Erythroblast (primary cell): ENCODE results near the gene LDAH.
A peak's percentile ranks its signal among the peaks of the same experiment; 100 is the strongest.
"Not testable (repeated sequence)": the region's sequence is repeated elsewhere in the genome, so short reads cannot be mapped to it uniquely, and the experiment has no call there.

ENCODE experiments used
- DNase-seq, 2 experiments: peaks; one replicate each; lab custom pipeline; 2025; lab: John Stamatoyannopoulos, UW
- GATA1 ChIP-seq: IDR thresholded peaks from 2 replicates; pipeline ENCODE4 v1.6.1; 2011; ENCODE audit warnings: low read depth, mild to moderate bottlenecking, control low read depth, low read length, moderate library complexity
- POLR2A ChIP-seq: IDR thresholded peaks from 2 replicates; pipeline ENCODE4 v1.6.1; 2011; ENCODE audit warnings: mild to moderate bottlenecking, low read length

Gene LDAH

DNA sequence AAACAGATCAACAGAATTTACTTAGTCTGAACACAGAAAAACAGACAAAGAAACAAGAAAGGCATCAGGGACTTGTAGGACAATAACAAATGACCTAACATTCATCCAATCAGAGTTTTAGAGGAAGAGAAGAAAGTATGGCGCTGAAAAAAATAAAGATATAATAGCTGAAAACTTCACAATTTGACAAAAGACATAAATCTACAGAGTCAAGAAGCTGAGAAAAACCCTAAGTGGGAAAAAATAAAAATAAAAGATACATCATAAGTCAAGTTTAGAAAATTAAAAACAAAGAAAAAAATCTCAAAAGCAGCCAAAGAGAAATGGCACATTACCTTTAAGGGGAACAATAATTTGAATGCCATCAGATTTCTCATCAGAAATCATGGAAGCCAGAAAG is 7.7 kb downstream of the LDAH start:
- no peak for DNase-seq
- no peak for TF ChIP-seq GATA1
- TF ChIP-seq POLR2A: no peak

DNA sequence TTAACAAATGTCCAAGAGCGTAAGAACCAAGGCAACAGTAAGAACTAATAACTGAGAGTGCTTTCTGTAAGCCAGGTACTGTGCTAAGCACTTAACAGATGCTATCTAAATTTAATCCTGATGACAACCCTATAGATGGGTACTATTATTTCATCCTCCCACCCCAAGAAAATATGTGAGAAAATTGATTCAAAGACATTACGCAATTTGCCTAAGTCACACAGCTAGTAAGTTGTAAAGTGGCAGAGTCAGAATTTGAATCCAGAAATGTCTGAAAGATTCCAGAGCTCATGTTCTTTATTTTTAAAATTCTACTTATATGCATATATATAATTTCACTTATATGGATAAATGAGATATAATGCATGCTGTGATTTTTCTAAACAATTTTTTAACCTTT is 10.1 kb downstream of the LDAH start:
- no peak for TF ChIP-seq GATA1
- TF ChIP-seq POLR2A: no peak
- no peak for DNase-seq

GRCh38 chr2:20806286-20806685 is 16.6 kb downstream of the LDAH start:
- TF ChIP-seq POLR2A (no peak), GATA1 (no peak)
- no peak for DNase-seq

- DNase-seq: no peak
- TF ChIP-seq POLR2A (no peak), GATA1 (no peak)
Measured at GRCh38 chr2:20803974-20804373, 18.9 kb downstream of the LDAH start.

GRCh38 chr2:20803226-20803682 is 19.6 kb downstream of the LDAH start:
- no peak for DNase-seq
- no peak for TF ChIP-seq POLR2A
- TF ChIP-seq GATA1: no peak

GRCh38 chr2:20797096-20797495 is 25.8 kb downstream of the LDAH start:
- no peak for TF ChIP-seq GATA1
- TF ChIP-seq POLR2A: no peak
- no peak for DNase-seq

DNA sequence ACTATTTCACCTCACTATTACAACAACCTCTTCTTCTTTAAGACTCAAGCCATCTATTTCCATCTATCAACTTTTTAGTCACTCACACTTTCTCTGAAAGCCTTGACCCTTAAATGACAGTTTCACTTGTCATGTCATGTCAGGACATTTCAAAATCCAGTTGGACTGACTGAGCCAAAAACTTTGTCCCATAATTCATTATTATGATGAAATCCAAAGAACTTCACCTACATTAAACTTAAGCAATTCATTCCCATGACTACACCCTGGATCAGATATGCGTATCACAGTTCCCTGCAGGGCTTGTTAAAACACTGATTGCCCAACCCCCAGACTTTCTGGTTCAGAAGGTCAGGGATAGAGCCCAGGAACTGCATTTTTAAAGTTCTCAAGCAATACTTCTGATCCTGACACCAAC is 26.5 kb downstream of the LDAH start:
- TF ChIP-seq GATA1 (no peak), POLR2A (no peak)
- no peak for DNase-seq

GRCh38 chr2:20793944-20794343 is 29.0 kb downstream of the LDAH start:
- not testable (repeated sequence) for DNase-seq

GRCh38 chr2:20781656-20782265 is 41.1 kb downstream of the LDAH start:
- TF ChIP-seq GATA1 (no peak), POLR2A (no peak)
- DNase-seq: peak; percentile 33 to 57

DNA sequence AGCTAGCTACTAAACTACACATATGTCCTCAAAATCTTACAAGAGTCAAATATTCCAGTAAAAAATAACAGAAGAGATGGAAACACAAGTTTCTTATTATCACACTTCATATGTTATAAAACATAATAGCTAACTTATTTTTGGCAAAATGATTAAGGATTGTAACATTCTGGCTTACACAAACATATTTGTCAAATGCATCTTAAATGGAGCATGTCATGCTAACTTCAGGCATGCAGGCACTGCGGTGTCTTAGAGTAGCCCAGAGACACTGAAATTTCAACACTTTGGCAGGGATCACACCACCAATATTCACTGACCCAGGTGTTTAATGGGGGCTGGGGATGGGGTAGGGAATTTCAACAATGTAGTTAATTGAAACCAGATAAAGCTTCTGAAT is 51.6 kb downstream of the LDAH start:
- TF ChIP-seq POLR2A: no peak
- no peak for TF ChIP-seq GATA1
- no peak for DNase-seq

DNA sequence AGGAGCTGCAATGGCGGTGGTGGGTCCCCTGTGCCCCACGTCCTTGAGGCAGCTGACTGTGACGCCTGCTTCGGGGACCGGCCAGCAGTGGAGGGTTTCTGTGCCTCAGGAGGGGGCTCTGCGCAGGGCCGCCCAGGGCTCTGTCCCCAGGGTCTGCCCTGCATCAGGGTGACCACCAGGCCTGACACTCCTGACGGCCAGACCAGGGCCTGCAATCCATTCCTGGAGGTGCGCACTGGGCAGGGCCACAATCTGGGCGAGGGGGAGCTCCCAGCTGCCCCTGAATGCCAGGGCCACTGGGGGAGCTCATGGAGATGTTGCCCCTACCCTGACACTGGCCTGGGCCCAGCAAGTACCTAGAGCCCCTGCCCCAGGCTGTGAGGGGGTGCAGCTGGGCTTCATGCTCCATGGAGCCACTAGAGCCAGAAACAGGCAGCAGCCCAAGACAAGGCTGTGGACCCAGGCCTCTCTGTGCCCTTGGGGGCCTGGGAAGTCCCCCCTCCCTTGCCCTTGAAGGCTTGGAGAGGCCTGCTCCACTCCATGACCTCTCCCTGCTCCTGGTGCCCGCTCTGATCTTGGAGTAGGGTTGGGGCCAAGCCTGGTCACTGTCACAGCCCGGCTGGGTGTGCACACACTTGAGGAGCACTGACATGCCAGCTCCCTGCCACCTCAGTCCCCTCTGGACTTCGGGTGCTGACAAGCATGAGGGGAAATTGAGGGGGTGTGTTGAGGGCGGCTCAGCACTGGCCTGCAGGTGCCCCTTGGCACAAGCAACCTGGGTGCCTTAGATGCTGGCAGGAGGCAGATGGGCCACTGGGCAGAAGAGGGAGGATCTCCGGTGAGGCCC is 55.9 kb downstream of the LDAH start:
- TF ChIP-seq GATA1: no peak
- no peak for TF ChIP-seq POLR2A

GRCh38 chr2:20766213-20766612 is 56.7 kb downstream of the LDAH start:
- no peak for TF ChIP-seq POLR2A
- no peak for TF ChIP-seq GATA1
- no peak for DNase-seq

More for the DNA sequence above, 55.9 kb downstream of the LDAH start:
- no peak for DNase-seq

DNA sequence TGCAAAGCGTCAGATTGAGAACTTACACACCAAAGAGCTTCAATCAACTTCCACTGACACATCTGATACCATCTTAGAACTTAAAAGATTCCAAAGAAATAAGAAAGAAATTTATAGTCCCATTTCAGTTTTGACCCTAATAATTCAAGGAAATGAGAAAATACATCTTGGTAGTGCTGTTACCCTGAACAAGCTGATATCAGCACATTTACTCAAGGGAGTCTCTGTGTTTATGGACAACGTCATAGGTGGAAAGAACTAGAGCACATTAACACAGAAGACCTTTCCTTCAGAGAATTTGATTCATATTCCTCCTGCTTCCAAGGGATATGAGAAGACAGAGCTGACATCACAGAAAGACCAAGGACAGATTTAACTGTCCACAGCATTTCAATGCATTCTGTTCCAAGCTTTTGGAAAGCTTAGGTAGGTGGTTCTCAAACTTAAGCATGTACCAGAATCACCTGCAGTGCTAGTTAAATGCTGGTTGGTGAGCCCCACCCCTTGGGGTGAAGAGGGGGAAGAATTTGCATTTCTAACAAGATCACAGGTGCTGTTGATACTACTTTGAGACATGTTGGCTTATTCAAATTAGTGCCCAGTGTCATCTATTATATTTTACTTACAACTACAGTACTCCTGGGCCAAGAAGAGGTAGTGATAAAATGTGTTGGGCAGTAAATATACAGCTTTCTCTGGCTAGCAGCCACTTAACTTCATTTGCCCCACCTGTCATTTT is 59.8 kb downstream of the LDAH start:
- DNase-seq: no peak
- TF ChIP-seq GATA1 (no peak), POLR2A (no peak)

DNA sequence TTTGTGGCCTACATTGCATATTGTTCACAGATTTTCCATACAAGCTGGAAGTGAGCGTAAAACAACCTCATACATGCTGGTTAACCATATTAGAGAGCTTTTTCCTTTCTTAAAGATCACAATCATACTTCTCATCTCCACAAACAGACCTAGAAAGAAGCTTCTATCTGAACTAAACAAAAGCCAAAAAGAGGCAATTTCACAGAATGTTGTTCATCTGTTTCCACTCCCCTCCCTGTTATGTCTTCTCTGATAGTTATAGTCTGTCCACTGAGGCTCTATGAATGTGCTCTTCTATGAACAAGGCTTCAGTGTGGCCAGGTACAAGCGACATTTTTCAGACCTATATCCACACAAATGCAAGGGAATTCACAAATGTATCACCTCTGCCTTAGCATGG is 63.4 kb downstream of the LDAH start:
- TF ChIP-seq POLR2A (no peak), GATA1 (no peak)
- no peak for DNase-seq

DNA sequence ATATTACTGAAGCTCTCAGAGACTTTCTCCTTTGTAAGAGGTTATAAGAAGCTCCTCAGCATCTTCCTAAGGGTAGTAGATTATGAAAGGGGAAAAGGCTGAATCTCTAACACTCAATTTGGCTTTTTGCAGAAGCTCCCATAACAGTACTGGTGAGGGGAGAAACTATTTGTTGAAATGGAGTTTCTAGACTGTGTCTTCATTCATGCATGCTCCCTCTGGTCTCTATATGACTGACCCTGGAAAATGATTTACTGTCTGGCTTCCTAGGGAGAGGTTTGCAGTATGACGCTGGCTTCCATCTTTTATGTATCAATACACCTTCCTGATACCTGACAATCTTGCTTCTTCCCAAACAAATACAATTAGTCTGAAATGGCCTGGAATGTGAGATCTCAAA is 63.9 kb downstream of the LDAH start:
- TF ChIP-seq POLR2A (no peak), GATA1 (no peak)
- no peak for DNase-seq
